Parathyroid adenoma (tissue), 2 donors: ENCODE measurements around the gene GLB1L.

Experiments
- H2AFZ ChIP-seq: fragments of 300-600 bp; sonication (generic); one replicate; pipeline ENCODE4 v1.7.0; 2017; ENCODE audit warnings: antibody characterized with exemption, mild to moderate bottlenecking
- H3K27ac ChIP-seq: fragments of 300-600 bp; sonication (generic); one replicate; pipeline ENCODE4 v1.7.0; 2017
- H3K27me3 ChIP-seq: fragments of 300-600 bp; sonication (generic); one replicate; pipeline ENCODE4 v1.7.0; 2017; ENCODE audit warnings: low read length; ENCODE audit not compliant: control insufficient read depth, insufficient read depth
- H3K36me3 ChIP-seq: fragments of 300-600 bp; sonication (generic); one replicate; pipeline ENCODE4 v1.7.0; 2017; ENCODE audit warnings: low read length; ENCODE audit not compliant: control insufficient read depth, insufficient read depth
- H3K4me1 ChIP-seq: fragments of 300-600 bp; sonication (generic); one replicate; pipeline ENCODE4 v1.7.0; 2017; ENCODE audit warnings: control low read depth
- H3K4me2 ChIP-seq: fragments of 300-600 bp; sonication (generic); one replicate; pipeline ENCODE4 v1.7.0; 2017; ENCODE audit warnings: low read length
- H3K4me3 ChIP-seq: fragments of 300-600 bp; sonication (generic); one replicate; pipeline ENCODE4 v1.7.0; 2017; ENCODE audit warnings: low read depth, low read length
- H3K79me2 ChIP-seq: fragments of 300-600 bp; sonication (generic); one replicate; pipeline ENCODE4 v1.7.0; 2017; ENCODE audit warnings: control low read depth
- H3K9ac ChIP-seq: fragments of 300-600 bp; sonication (generic); one replicate; pipeline ENCODE4 v1.7.0; 2017; ENCODE audit warnings: mild to moderate bottlenecking
- H3K9me3 ChIP-seq: fragments of 300-600 bp; sonication (generic); one replicate; pipeline ENCODE4 v1.7.0; 2017; ENCODE audit warnings: low read length; ENCODE audit not compliant: control insufficient read depth
- CTCF ChIP-seq: fragments of 300-600 bp; sonication (generic); IDR thresholded peaks from one replicate; pipeline ENCODE4 v1.7.0; 2017; ENCODE audit warnings: antibody characterized with exemption, mild to moderate bottlenecking
- donor health status: primary hyperparathyroidism.

GLB1L gene

GRCh38 chr2:219229305-219230058 is 15.8 kb downstream of the GLB1L start, which contains the start of the genes ANKZF1 and ATG9A:
Gene ANKZF1, plus strand, starts transcription at chr2:219229806. Its CDS starts 452 bp downstream, at chr2:219230258.
Gene ATG9A, minus strand, starts transcription at chr2:219229636. Its CDS starts 1,612 bp downstream, at chr2:219228024.
- H2AFZ ChIP-seq, result peak within 1 kb of the TSS; percentile 94
- no peak for TF ChIP-seq CTCF
- H3K27me3 ChIP-seq, result no peaks in the 10 kb centered on the region
- no peaks in the 10 kb centered on the region for H3K36me3 ChIP-seq
- peak within 1 kb of the TSS; percentile 77 for H3K27ac ChIP-seq
- H3K4me1 ChIP-seq, result peaks cover 7% of the 10 kb centered on the region
- H3K79me2 ChIP-seq, result peaks cover 22% of the 10 kb centered on the region
- H3K4me2 ChIP-seq, result peak within 1 kb of the TSS; percentile 99
- H3K4me3 ChIP-seq, result peak within 1 kb of the TSS; percentile 99
- no peaks in the 10 kb centered on the region for H3K9me3 ChIP-seq
- H3K9ac ChIP-seq, result peak within 1 kb of the TSS; percentile 62

GRCh38 chr2:219228911-219229304 is 16.3 kb downstream of the GLB1L start:
- Histone ChIP-seq H3K4me3 (peak overlapping the region; percentile 99), H3K4me1 (peaks cover 7% of the 10 kb centered on the region), H3K79me2 (peaks cover 22% of the 10 kb centered on the region), H3K36me3 (no peaks in the 10 kb centered on the region), H2AFZ (peak overlapping the region; percentile 94), H3K27me3 (no peaks in the 10 kb centered on the region), H3K9ac (peak overlapping the region; percentile 62), H3K27ac (peak overlapping the region; percentile 77), H3K4me2 (peak overlapping the region; percentile 99), H3K9me3 (no peaks in the 10 kb centered on the region)
- no peak for TF ChIP-seq CTCF

- Histone ChIP-seq H3K27ac (peak overlapping the region; percentile 77), H3K79me2 (peaks cover 22% of the 10 kb centered on the region), H3K4me2 (peak overlapping the region; percentile 99), H2AFZ (peak overlapping the region; percentile 94), H3K4me1 (peaks cover 7% of the 10 kb centered on the region), H3K9me3 (no peaks in the 10 kb centered on the region), H3K27me3 (no peaks in the 10 kb centered on the region), H3K36me3 (no peaks in the 10 kb centered on the region), H3K4me3 (peak overlapping the region; percentile 99), H3K9ac (peak overlapping the region; percentile 62)
- TF ChIP-seq CTCF, result no peak
These were observed 17.0 kb downstream of the GLB1L start for GRCh38 chr2:219228041-219228910.

GRCh38 chr2:219225350-219225749 is 19.9 kb downstream of the GLB1L start:
- Histone ChIP-seq H3K4me1 (peaks cover under 1% of the 10 kb centered on the region), H3K4me3 (no peak overlapping the region), H3K9ac (no peak overlapping the region), H3K27ac (no peak overlapping the region), H2AFZ (no peak overlapping the region), H3K4me2 (no peak overlapping the region), H3K79me2 (peaks cover 13% of the 10 kb centered on the region), H3K9me3 (no peaks in the 10 kb centered on the region), H3K27me3 (no peaks in the 10 kb centered on the region), H3K36me3 (no peaks in the 10 kb centered on the region)
- TF ChIP-seq CTCF, result no peak
